ENCODE data around the gene STRIP2.
"Not testable (repeated sequence)": the region's sequence is repeated elsewhere in the genome, so short reads cannot be mapped to it uniquely, and the experiment has no call there.

Gene STRIP2

DNA sequence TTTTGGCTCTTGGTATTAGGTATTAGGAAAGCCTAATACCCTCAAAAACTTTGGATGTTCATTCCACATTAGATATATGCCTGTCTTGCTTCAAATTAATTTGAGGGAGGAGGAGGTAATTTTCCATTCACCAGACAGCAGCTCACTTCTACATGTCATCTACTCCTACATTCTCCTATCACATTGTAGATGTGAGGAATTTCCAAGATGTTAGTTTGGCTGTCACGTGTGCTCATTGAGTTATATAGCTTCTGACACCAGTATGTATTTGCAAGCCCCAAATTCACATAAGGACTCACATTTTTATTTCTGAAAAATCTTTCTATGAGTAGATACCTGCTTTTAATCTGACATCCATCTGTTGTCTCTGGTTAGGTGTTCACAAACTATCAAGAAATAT lies 45.6 kb downstream of the STRIP2 start:
- DNase-seq: no peak
- H3K4me3 ChIP-seq (ENCODE audit: low read depth, low read length): no peak overlapping the region
- H3K27ac ChIP-seq: no peak overlapping the region
- in situ Hi-C loops (cut with HindIII; ENCODE audit: low pct_ligation_motif_present, low sequenced_read_pairs): no loop called here
- H3K27me3 ChIP-seq (replicated peaks): no peaks in the 10 kb centered on the region
- H3K36me3 ChIP-seq (replicated peaks): no peaks in the 10 kb centered on the region
- TF ChIP-seq, protein P1, sequence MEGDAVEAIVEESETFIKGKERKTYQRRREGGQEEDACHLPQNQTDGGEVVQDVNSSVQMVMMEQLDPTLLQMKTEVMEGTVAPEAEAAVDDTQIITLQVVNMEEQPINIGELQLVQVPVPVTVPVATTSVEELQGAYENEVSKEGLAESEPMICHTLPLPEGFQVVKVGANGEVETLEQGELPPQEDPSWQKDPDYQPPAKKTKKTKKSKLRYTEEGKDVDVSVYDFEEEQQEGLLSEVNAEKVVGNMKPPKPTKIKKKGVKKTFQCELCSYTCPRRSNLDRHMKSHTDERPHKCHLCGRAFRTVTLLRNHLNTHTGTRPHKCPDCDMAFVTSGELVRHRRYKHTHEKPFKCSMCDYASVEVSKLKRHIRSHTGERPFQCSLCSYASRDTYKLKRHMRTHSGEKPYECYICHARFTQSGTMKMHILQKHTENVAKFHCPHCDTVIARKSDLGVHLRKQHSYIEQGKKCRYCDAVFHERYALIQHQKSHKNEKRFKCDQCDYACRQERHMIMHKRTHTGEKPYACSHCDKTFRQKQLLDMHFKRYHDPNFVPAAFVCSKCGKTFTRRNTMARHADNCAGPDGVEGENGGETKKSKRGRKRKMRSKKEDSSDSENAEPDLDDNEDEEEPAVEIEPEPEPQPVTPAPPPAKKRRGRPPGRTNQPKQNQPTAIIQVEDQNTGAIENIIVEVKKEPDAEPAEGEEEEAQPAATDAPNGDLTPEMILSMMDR (IDR thresholded peaks at IDR 0.05; ENCODE audit: low read depth, low read length, missing control alignments): no peak

DNA sequence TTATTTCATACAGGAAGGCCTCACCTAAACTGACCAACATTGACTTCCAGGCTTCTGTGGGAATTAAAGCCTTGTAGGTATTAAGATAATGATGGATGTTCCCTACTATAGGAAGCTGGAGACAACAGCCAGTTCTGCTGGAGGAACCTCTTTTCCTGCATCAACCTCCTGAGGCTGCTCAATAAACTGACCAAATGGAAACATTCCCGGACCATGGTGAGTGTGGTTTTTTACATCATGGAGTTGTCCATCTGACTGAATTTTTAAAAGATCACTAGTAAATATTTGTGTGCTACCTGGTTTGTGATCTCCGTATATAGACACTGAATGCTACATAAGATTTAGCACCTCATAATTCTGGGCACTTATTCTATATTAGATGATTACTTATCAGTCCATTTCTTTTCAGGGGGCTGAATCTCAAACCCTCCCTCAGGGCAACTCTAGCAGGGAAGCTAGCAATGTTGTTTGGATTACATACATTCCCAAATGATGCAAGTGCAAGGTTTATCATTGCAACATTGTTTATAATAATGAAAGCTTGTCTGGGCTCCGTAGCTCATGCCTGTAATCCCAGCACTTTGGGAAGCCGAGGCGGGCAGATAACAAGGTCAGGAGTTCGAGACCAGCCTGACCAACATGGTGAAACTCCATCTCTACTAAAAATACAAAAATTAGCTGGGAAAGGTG lies 46.6 kb downstream of the STRIP2 start:
- DNase-seq: no peak
- TF ChIP-seq, protein P1 (IDR thresholded peaks at IDR 0.05; ENCODE audit: low read depth, low read length, missing control alignments): no peak
- H3K27ac ChIP-seq: no peak overlapping the region
- H3K27me3 ChIP-seq (replicated peaks): no peaks in the 10 kb centered on the region
- in situ Hi-C loops (cut with HindIII; ENCODE audit: low pct_ligation_motif_present, low sequenced_read_pairs): no loop called here
- H3K36me3 ChIP-seq (replicated peaks): no peaks in the 10 kb centered on the region
- H3K4me3 ChIP-seq (ENCODE audit: low read depth, low read length): no peak overlapping the region

- DNase-seq; in situ Hi-C loops (cut with HindIII; ENCODE audit: low pct_ligation_motif_present, low sequenced_read_pairs); H3K27me3 ChIP-seq (replicated peaks); H3K27ac ChIP-seq; H3K4me3 ChIP-seq (ENCODE audit: low read depth, low read length); H3K36me3 ChIP-seq (replicated peaks): not testable (repeated sequence)
Observed at GRCh38 chr7:129481376-129481775, 47.1 kb downstream of the STRIP2 start.

- Histone ChIP-seq H3K27me3 (replicated peaks) (no peaks in the 10 kb centered on the region), H3K4me3 (ENCODE audit: low read depth, low read length) (no peak overlapping the region)
- TF ChIP-seq, protein P1 (IDR thresholded peaks at IDR 0.05; ENCODE audit: low read depth, low read length, missing control alignments): no peak
Observed at GRCh38 chr7:129482781-129483180, 48.5 kb downstream of the STRIP2 start.

GRCh38 chr7:129489491-129489890 lies 55.3 kb downstream of the STRIP2 start:
- H3K27ac ChIP-seq: peak overlapping the region; percentile 64
- in situ Hi-C loops (cut with HindIII; ENCODE audit: low pct_ligation_motif_present, low sequenced_read_pairs): no loop called here
- H3K36me3 ChIP-seq (replicated peaks): no peaks in the 10 kb centered on the region
- no peak overlapping the region for H3K4me3 ChIP-seq (ENCODE audit: low read depth, low read length)
- H3K27me3 ChIP-seq (replicated peaks): no peaks in the 10 kb centered on the region
- peak; percentile 84 for DNase-seq
- TF ChIP-seq, protein P1 (IDR thresholded peaks at IDR 0.05; ENCODE audit: low read depth, low read length, missing control alignments): no peak

More at GRCh38 chr7:129482781-129483180, 48.5 kb downstream of the STRIP2 start:
- in situ Hi-C loops (cut with HindIII; ENCODE audit: low pct_ligation_motif_present, low sequenced_read_pairs): no loop called here
- no peak for DNase-seq
- Histone ChIP-seq H3K36me3 (replicated peaks) (no peaks in the 10 kb centered on the region), H3K27ac (no peak overlapping the region)

GRCh38 chr7:129492391-129492790 lies 58.2 kb downstream of the STRIP2 start:
- H3K4me3 ChIP-seq (ENCODE audit: low read depth, low read length): no peak overlapping the region
- H3K27me3 ChIP-seq (replicated peaks): no peaks in the 10 kb centered on the region
- H3K27ac ChIP-seq: no peak overlapping the region
- in situ Hi-C loops (cut with HindIII; ENCODE audit: low pct_ligation_motif_present, low sequenced_read_pairs): no loop called here
- no peaks in the 10 kb centered on the region for H3K36me3 ChIP-seq (replicated peaks)
- TF ChIP-seq, protein P1 (IDR thresholded peaks at IDR 0.05; ENCODE audit: low read depth, low read length, missing control alignments): no peak
- no peak for DNase-seq

Measured in brain microvascular endothelial cell (primary cell).